ENCODE measurements around the gene GKN2.

GKN2 gene

GRCh38 chr2:68952887-68953521, at the start of gene GKN2:
TSS of gene GKN2 (minus strand) at chr2:68952893. CDS start at chr2:68952861, 32 bp downstream.
- TF ChIP-seq SNAI2 (CRISPR knock-in tag; IDR thresholded peaks at IDR 0.05) (no peak), PATZ1 (CRISPR knock-in tag; IDR thresholded peaks at IDR 0.05; ENCODE audit: borderline replicate concordance) (no peak), GLIS3 (CRISPR knock-in tag; IDR thresholded peaks at IDR 0.05) (no peak), ZNF70 (CRISPR knock-in tag; IDR thresholded peaks at IDR 0.05) (no peak), CREB5 (CRISPR knock-in tag; IDR thresholded peaks at IDR 0.05; ENCODE audit: low read depth) (no peak), RARB (CRISPR knock-in tag; IDR thresholded peaks at IDR 0.05) (no peak), OSR1 (CRISPR knock-in tag; IDR thresholded peaks at IDR 0.05) (no peak), ESRRG (CRISPR knock-in tag; IDR thresholded peaks at IDR 0.05) (no peak), TOX (CRISPR knock-in tag; IDR thresholded peaks at IDR 0.05; ENCODE audit: borderline replicate concordance) (no peak), ZC3H10 (CRISPR knock-in tag; IDR thresholded peaks at IDR 0.05) (no peak), POU6F1 (CRISPR knock-in tag; IDR thresholded peaks at IDR 0.05; ENCODE audit: borderline replicate concordance, low read depth) (no peak)
- TF ChIP-seq, protein P1, sequence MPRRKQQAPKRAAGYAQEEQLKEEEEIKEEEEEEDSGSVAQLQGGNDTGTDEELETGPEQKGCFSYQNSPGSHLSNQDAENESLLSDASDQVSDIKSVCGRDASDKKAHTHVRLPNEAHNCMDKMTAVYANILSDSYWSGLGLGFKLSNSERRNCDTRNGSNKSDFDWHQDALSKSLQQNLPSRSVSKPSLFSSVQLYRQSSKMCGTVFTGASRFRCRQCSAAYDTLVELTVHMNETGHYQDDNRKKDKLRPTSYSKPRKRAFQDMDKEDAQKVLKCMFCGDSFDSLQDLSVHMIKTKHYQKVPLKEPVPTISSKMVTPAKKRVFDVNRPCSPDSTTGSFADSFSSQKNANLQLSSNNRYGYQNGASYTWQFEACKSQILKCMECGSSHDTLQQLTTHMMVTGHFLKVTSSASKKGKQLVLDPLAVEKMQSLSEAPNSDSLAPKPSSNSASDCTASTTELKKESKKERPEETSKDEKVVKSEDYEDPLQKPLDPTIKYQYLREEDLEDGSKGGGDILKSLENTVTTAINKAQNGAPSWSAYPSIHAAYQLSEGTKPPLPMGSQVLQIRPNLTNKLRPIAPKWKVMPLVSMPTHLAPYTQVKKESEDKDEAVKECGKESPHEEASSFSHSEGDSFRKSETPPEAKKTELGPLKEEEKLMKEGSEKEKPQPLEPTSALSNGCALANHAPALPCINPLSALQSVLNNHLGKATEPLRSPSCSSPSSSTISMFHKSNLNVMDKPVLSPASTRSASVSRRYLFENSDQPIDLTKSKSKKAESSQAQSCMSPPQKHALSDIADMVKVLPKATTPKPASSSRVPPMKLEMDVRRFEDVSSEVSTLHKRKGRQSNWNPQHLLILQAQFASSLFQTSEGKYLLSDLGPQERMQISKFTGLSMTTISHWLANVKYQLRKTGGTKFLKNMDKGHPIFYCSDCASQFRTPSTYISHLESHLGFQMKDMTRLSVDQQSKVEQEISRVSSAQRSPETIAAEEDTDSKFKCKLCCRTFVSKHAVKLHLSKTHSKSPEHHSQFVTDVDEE (CRISPR knock-in tag; IDR thresholded peaks at IDR 0.05) = no peak
- no peak for ATAC-seq

DNA sequence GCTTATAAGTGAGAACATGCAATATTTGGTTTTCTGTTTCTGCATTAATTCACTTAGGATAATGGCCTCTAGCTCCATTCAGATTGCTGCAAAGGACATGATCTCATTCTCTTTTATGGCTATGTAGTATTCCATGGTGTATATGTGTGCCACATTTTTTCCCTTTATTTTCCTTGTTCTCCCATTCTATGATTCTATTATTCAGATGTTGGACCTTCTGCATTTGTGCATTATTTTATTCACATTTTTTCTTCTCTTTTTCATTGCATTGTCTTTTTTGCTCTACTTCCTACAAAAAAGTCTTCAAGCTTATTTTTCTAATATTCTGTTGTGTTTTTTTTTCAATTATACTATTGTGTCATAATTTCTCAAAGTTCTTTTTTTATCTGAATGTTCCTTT, 49.2 kb upstream of the GKN2 start:
- no peak for ATAC-seq
- TF ChIP-seq, protein P1 (CRISPR knock-in tag; IDR thresholded peaks at IDR 0.05) = no peak
- no peak for TF ChIP-seq ZNF8 (CRISPR knock-in tag; IDR thresholded peaks at IDR 0.05)

DNA sequence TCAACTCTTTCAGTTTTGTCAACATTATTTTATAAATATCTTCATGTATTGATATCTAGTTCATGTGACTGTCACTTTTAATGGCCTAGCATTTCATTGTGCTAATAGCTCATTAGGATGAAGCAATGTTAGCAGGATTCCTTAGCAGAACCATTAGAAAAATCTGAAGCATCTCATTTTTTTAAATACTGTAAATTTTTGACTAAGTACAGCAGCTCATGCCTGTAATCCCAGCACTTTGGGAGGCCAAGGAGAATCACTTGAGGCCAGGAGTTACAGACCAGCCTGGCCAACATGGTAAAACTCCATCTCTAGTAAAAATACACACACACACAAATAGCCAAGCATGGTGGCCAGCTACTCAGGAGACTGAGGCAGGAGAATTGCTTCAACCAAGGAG, 44.7 kb upstream of the GKN2 start:
- TF ChIP-seq CSDC2 (CRISPR knock-in tag; IDR thresholded peaks at IDR 0.05) (no peak), BACH2 (CRISPR knock-in tag; IDR thresholded peaks at IDR 0.05; ENCODE audit: borderline replicate concordance) (no peak), ZNF565 (CRISPR knock-in tag; conservative IDR thresholded peaks at IDR 0.05; ENCODE audit: low read depth) (no peak), ISL1 (CRISPR knock-in tag; IDR thresholded peaks at IDR 0.05) (no peak), TCF4 (CRISPR knock-in tag; IDR thresholded peaks at IDR 0.05; ENCODE audit: borderline replicate concordance) (no peak), GLIS3 (CRISPR knock-in tag; IDR thresholded peaks at IDR 0.05) (no peak)
- ATAC-seq = no peak

All from SK-N-SH treated with all-trans-retinoic acid at 6 μM for 48 hours (cell line).